IMR-90 (cell line): ENCODE results near the gene ITPKB. TPM values are rescaled to one million over a fixed set of nuclear protein-coding genes. Genes with fewer than 3 reads are reported as not detected.

Experiments
- ATAC-seq: fragments of 200-7000 bp; cut with Tn5 transposase; 2 replicates; pipeline ENCODE4 v1.9.1; 2020; ENCODE audit warnings: low read depth, mild to moderate bottlenecking, moderate library complexity
- BruUV-seq: library from RNA; stranded (reverse); fragments of 400-500 nt; replicated peaks from 2 replicates; lab custom pipeline; 2021; lab: Mats Ljungman, UMichigan
- CTCF ChIA-PET: fragments of 300-600 bp; formaldehyde crosslinking; extraction: SDS; loops from one replicate; lab custom pipeline; 2021; ENCODE audit warnings: antibody characterized with exemption; lab: Yijun Ruan, JAX
- POLR2A ChIA-PET: fragments of 300-600 bp; sonication (Branson Sonifier 250); formaldehyde crosslinking; loops from one replicate; lab custom pipeline; 2022; ENCODE audit warnings: antibody characterized with exemption; ENCODE audit not compliant: unreplicated experiment; lab: Charles Lee
- DNase-seq: peaks from one replicate; pipeline ENCODE4 v3.0.0; 2013
- H2AFZ ChIP-seq: replicated peaks from 2 replicates; pipeline ENCODE3; 2013; ENCODE audit warnings: low read length, mild to moderate bottlenecking; ENCODE audit not compliant: poor library complexity
- H2AK5ac ChIP-seq: 2 replicates; pipeline ENCODE4 v1.6.1; 2013; ENCODE audit warnings: low read depth, low read length, inconsistent platforms
- H2AK9ac ChIP-seq: replicated peaks from 2 replicates; pipeline ENCODE3; 2013; ENCODE audit warnings: mild to moderate bottlenecking, low read depth, low read length, moderate library complexity; ENCODE audit not compliant: poor library complexity
- H2BK120ac ChIP-seq: 2 replicates; pipeline ENCODE4 v1.6.1; 2013; ENCODE audit warnings: low read depth, low read length, inconsistent platforms
- H2BK15ac ChIP-seq: 3 replicates; pipeline ENCODE4 v1.6.1; 2013; ENCODE audit warnings: low read depth, low read length, inconsistent platforms
- H2BK20ac ChIP-seq: 2 replicates; pipeline ENCODE4 v1.6.1; 2013; ENCODE audit warnings: low read depth, mild to moderate bottlenecking, inconsistent platforms, low read length, moderate library complexity
- H2BK5ac ChIP-seq: 2 replicates; pipeline ENCODE4 v1.6.1; 2013; ENCODE audit warnings: mild to moderate bottlenecking, low read depth, low read length, inconsistent platforms; ENCODE audit not compliant: poor library complexity, severe bottlenecking
- H3K14ac ChIP-seq: replicated peaks from 2 replicates; pipeline ENCODE4 v1.6.1; 2013; ENCODE audit warnings: low read depth, low read length, inconsistent platforms
- H3K18ac ChIP-seq: 2 replicates; pipeline ENCODE4 v1.6.1; 2013; ENCODE audit warnings: low read depth, low read length, control low read depth
- H3K23ac ChIP-seq: 2 replicates; pipeline ENCODE4 v1.6.1; 2013; ENCODE audit warnings: low read depth, low read length, inconsistent platforms
- H3K27ac ChIP-seq: 2 replicates; pipeline ENCODE4 v1.5.1; 2013; ENCODE audit warnings: mild to moderate bottlenecking, control low read depth, low read length; ENCODE audit not compliant: insufficient read depth
- H3K27me3 ChIP-seq: 2 replicates; pipeline ENCODE4 v1.6.1; 2013; ENCODE audit warnings: low read length; ENCODE audit not compliant: control insufficient read depth, insufficient read depth
- H3K36me3 ChIP-seq: 2 replicates; pipeline ENCODE4 v1.6.1; 2013; ENCODE audit warnings: low read length, mixed read lengths; ENCODE audit not compliant: control insufficient read depth, insufficient read depth
- H3K4ac ChIP-seq: 2 replicates; pipeline ENCODE4 v1.6.1; 2013; ENCODE audit warnings: low read depth, low read length, inconsistent platforms
- H3K4me1 ChIP-seq: 2 replicates; pipeline ENCODE4 v1.6.1; 2013; ENCODE audit warnings: low read length, mixed read lengths; ENCODE audit not compliant: control insufficient read depth, insufficient read depth
- H3K4me2 ChIP-seq: 2 replicates; pipeline ENCODE4 v1.6.1; 2013; ENCODE audit warnings: low read depth, mild to moderate bottlenecking, control low read depth, low read length, moderate library complexity
- H3K4me3 ChIP-seq: 2 replicates; pipeline ENCODE4 v1.5.1; 2013; ENCODE audit warnings: low read depth, mild to moderate bottlenecking, control low read depth, low read length, moderate library complexity; ENCODE audit not compliant: insufficient read depth
- H3K56ac ChIP-seq: 2 replicates; pipeline ENCODE4 v1.6.1; 2013; ENCODE audit warnings: low read length, inconsistent platforms; ENCODE audit not compliant: insufficient read depth; ENCODE audit errors: extremely low read depth
- H3K79me1 ChIP-seq, 2 experiments: 2 replicates each; pipeline ENCODE4 v1.6.1; 2013; ENCODE audit warnings: low read length in 2 of 2, inconsistent platforms in 1 of 2, low read depth in 1 of 2
- H3K9ac ChIP-seq: 2 replicates; pipeline ENCODE4 v1.6.1; 2013; ENCODE audit warnings: low read depth, low read length, control low read depth
- H3K9me1 ChIP-seq: 2 replicates; pipeline ENCODE4 v1.6.1; 2013; ENCODE audit warnings: low read length, inconsistent platforms; ENCODE audit not compliant: insufficient read depth
- H3K9me3 ChIP-seq: 2 replicates; pipeline ENCODE4 v1.6.1; 2013; ENCODE audit warnings: low read length; ENCODE audit not compliant: control insufficient read depth, insufficient read depth
- H4K20me1 ChIP-seq: 2 replicates; pipeline ENCODE4 v1.6.1; 2013; ENCODE audit warnings: low read length, inconsistent platforms; ENCODE audit not compliant: insufficient read depth
- H4K5ac ChIP-seq: 2 replicates; pipeline ENCODE4 v1.6.1; 2013; ENCODE audit warnings: mild to moderate bottlenecking, low read depth, low read length, control low read depth
- H4K8ac ChIP-seq, 2 experiments: 2 replicates each; pipeline ENCODE4 v1.6.1; 2013; ENCODE audit warnings: low read depth in 2 of 2, low read length in 2 of 2, control low read depth in 1 of 2, inconsistent platforms in 1 of 2
- H4K91ac ChIP-seq: 2 replicates; pipeline ENCODE4 v1.6.1; 2013; ENCODE audit warnings: low read depth, low read length, inconsistent platforms; ENCODE audit not compliant: insufficient read depth
- CEBPB ChIP-seq: IDR thresholded peaks from 2 replicates; pipeline ENCODE4 v1.6.1; 2012; ENCODE audit warnings: low read depth, low read length, improper control_type of control experiment
- CHD1 ChIP-seq: IDR thresholded peaks from 2 replicates; pipeline ENCODE4 v1.6.1; 2012; ENCODE audit warnings: low read depth, low read length, improper control_type of control experiment
- FOS ChIP-seq: fragments of 150-350 bp; IDR thresholded peaks from 2 replicates; pipeline ENCODE4 v1.6.1; 2016; ENCODE audit warnings: low read depth, low read length
- MAZ ChIP-seq: IDR thresholded peaks from 2 replicates; pipeline ENCODE4 v1.6.1; 2012; ENCODE audit warnings: low read depth, mild to moderate bottlenecking, low read length, improper control_type of control experiment, moderate library complexity, borderline replicate concordance
- POLR2A ChIP-seq: IDR thresholded peaks from 2 replicates; pipeline ENCODE4 v1.6.1; 2012; ENCODE audit warnings: mild to moderate bottlenecking, low read depth, low read length
- RAD21 ChIP-seq: IDR thresholded peaks from 2 replicates; pipeline ENCODE4 v1.6.1; 2012; ENCODE audit warnings: low read length, improper control_type of control experiment
- RFX5 ChIP-seq: IDR thresholded peaks from 2 replicates; pipeline ENCODE4 v1.8.0; 2012; ENCODE audit warnings: low read depth, mild to moderate bottlenecking, low read length, moderate library complexity
- WGBS, 2 experiments: methylation state at CpG; one replicate each; pipeline versions ENCODE4 v1.1.5 to v1.1.7; 2013; ENCODE audit warnings: missing lambda C conversion rate in 2 of 2; ENCODE audit not compliant: insufficient read length in 1 of 2; ENCODE audit errors: extremely low coverage in 2 of 2; 5-methylcytosine and 5-hydroxymethylcytosine counted together
- dilution Hi-C: fragments of 300-500 bp; cut with HindIII; formaldehyde crosslinking; loops from one replicate; pipeline ENCODE4 v1.14.3; 2018; ENCODE audit warnings: low sequenced_read_pairs; ENCODE audit not compliant: unreplicated experiment
- in situ Hi-C: fragments of 300-500 bp; cut with MboI; formaldehyde crosslinking; loops from 3 replicates; pipeline ENCODE4 v1.14.3; 2019; ENCODE audit warnings: low sequenced_read_pairs, inconsistent platforms, mixed read lengths
- intact Hi-C: fragments of 100-400 bp; cut with micrococcal nuclease; formaldehyde crosslinking; loops from 2 replicates; pipeline ENCODE4 v1.10.0; 2022
- polyA plus RNA-seq, 3 experiments: library from polyadenylated mRNA; depleted of rRNA; stranded (reverse); fragments of >200 nt; gene quantifications; 2 replicates each; pipeline ENCODE4 v1.2.3, GENCODE V29; 2012; ENCODE audit warnings: low replicate concordance in 1 of 3
- total RNA-seq: library from RNA; depleted of rRNA; stranded (reverse); fragments of >200 nt; gene quantifications from 2 replicates; pipeline ENCODE4 v1.2.3, GENCODE V29; 2012
- TF ChIP-seq, protein P1 (sequence below): fragments of 150-350 bp; IDR thresholded peaks from 2 replicates; pipeline ENCODE4 v1.6.1; 2016; ENCODE audit warnings: low read depth, mild to moderate bottlenecking, low read length, moderate library complexity, borderline replicate concordance
- TF ChIP-seq, protein P2 (sequence below): fragments of 150-350 bp; IDR thresholded peaks from 2 replicates; pipeline ENCODE4 v1.6.1; 2017; ENCODE audit warnings: mild to moderate bottlenecking, antibody characterized with exemption, low read length, low read depth

Gene ITPKB
- total and polyA plus RNA-seq, 2 of the 4 experiments (the other 2 are of a cell fraction), result 0.72 to 1.4 TPM

DNA sequence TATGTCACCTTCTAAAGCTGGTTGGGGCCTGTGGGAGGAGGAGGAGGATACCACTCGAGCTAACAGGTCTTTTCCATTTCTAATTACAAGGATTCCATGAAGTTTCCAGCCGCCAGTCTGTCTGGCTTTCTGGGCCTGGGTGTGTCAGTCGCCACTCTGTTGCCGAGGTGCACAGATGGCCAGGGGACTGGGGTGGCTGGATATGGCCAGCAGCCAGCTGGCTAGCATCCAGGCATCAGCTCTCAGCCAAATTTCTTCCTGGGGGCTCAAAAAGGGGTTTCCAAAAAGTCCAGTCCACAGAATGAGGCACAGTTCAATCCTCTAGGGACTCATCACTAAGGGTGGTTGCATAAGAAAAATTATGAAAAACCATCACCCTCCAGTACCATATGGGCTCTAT lies 32.4 kb downstream of the ITPKB start:
- Histone ChIP-seq H3K79me1 (peaks cover 0 to 6% of the 10 kb centered on the region in 2 experiments; a peak in 1 of 4 replicates), H3K18ac (no peak overlapping the region), H2AK5ac (no peak overlapping the region), H2AK9ac (no peak overlapping the region), H3K36me3 (no peaks in the 10 kb centered on the region), H3K9me3 (no peaks in the 10 kb centered on the region), H3K4ac (no peak overlapping the region), H2BK120ac (no peak overlapping the region), H3K14ac (no peak overlapping the region), H3K23ac (no peak overlapping the region), H4K5ac (no peak overlapping the region), H3K9ac (no peak overlapping the region), H3K27me3 (no peaks in the 10 kb centered on the region), H3K27ac (no peak overlapping the region), H2AFZ (no peak overlapping the region), H3K4me2 (no peak overlapping the region), H4K8ac (no peak overlapping the region), H3K4me1 (peaks cover 18% of the 10 kb centered on the region), H2BK20ac (no peak overlapping the region), H3K4me3 (no peak overlapping the region), H2BK5ac (no peak overlapping the region), H4K91ac (no peak overlapping the region), H4K20me1 (no peaks in the 10 kb centered on the region), H3K56ac (no peak overlapping the region), H2BK15ac (no peak overlapping the region), H3K9me1 (peaks cover 17% of the 10 kb centered on the region)
- ATAC-seq (no peak), DNase-seq (no peak)
- in situ Hi-C loops (no loop called here), dilution Hi-C loops (no loop called here), intact Hi-C loops (no loop called here)
- ChIA-PET CTCF (no interaction called here), POLR2A (no interaction called here)
- 20% methylated on average over 2 of the region's 4 CpGs; no CpG with 5 or more reads in 1 of the 2 experiments for WGBS, 2 experiments
- TF ChIP-seq RAD21 (no peak), POLR2A (no peak), FOS (no peak), RFX5 (no peak), CHD1 (no peak), CEBPB (no peak), MAZ (no peak)
- TF ChIP-seq, protein P1, sequence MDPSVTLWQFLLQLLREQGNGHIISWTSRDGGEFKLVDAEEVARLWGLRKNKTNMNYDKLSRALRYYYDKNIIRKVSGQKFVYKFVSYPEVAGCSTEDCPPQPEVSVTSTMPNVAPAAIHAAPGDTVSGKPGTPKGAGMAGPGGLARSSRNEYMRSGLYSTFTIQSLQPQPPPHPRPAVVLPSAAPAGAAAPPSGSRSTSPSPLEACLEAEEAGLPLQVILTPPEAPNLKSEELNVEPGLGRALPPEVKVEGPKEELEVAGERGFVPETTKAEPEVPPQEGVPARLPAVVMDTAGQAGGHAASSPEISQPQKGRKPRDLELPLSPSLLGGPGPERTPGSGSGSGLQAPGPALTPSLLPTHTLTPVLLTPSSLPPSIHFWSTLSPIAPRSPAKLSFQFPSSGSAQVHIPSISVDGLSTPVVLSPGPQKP, result no peak
- TF ChIP-seq, protein P2, sequence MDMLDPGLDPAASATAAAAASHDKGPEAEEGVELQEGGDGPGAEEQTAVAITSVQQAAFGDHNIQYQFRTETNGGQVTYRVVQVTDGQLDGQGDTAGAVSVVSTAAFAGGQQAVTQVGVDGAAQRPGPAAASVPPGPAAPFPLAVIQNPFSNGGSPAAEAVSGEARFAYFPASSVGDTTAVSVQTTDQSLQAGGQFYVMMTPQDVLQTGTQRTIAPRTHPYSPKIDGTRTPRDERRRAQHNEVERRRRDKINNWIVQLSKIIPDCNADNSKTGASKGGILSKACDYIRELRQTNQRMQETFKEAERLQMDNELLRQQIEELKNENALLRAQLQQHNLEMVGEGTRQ, result no peak
- BruUV-seq, result no TSS peak
